ENCODE data around the gene TNFAIP8L3.

TNFAIP8L3 gene

DNA sequence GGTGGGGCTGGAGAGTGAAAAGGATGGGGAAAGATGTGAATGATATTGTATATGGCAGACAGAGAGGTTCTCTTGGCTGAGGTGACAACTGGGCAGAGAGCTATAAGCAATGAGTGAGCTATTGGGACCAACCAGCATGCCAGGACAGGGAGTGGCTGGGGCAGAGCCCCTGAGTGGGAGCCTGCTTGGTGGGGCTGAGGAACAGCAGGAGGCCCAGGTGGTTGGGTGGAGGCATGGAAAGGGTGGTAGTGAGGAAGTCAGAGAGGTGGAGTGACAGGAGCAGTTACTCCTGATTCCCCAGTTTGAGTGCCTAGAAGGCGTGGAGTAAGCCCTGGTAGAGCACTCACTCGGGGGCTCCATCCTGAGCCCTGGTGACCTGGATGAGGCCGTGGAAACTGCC is 15.5 kb upstream of the TNFAIP8L3 start:
- TF ChIP-seq, protein P1, sequence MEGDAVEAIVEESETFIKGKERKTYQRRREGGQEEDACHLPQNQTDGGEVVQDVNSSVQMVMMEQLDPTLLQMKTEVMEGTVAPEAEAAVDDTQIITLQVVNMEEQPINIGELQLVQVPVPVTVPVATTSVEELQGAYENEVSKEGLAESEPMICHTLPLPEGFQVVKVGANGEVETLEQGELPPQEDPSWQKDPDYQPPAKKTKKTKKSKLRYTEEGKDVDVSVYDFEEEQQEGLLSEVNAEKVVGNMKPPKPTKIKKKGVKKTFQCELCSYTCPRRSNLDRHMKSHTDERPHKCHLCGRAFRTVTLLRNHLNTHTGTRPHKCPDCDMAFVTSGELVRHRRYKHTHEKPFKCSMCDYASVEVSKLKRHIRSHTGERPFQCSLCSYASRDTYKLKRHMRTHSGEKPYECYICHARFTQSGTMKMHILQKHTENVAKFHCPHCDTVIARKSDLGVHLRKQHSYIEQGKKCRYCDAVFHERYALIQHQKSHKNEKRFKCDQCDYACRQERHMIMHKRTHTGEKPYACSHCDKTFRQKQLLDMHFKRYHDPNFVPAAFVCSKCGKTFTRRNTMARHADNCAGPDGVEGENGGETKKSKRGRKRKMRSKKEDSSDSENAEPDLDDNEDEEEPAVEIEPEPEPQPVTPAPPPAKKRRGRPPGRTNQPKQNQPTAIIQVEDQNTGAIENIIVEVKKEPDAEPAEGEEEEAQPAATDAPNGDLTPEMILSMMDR (IDR thresholded peaks at IDR 0.05; ENCODE audit: borderline replicate concordance, extremely low read depth, low read length, poor library complexity, severe bottlenecking) = no peak
- no peak for TF ChIP-seq EZH2 (IDR thresholded peaks at IDR 0.05; ENCODE audit: borderline replicate concordance, low read depth, low read length, severe bottlenecking)

DNA sequence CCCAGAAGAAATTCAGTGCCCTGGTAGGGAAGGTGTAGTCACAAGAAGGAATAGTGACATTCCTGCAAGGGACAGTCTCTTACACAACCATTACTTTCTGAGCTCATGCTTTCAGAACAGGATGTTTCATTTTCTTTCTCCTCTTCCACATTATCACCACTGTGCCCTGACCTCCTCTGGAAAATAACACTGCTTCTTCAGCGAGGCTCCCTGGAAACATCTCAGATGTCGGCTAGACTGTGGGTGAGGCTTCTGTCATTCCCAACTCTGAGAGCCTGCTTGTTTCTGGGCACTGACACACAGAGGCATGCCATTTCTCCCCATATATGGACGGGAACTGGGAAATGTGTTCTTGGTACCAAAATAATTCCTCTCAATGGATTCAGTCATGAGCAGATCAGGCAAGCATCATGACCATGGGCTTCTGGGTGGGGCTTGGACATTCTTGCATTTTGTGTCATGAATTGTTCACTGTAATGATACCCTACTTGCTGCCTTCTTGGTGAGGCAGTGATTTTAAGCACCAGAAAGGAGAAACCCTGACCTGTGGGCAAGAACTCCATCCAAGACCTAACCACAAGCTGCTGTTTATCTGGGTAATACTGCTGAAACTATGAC is 14.3 kb upstream of the TNFAIP8L3 start:
- DNase-seq (no peak), ATAC-seq (ENCODE audit: insufficient read depth, low read depth) (no peak)
- H2AFZ ChIP-seq (ENCODE audit: low read depth, low read length) = no peak overlapping the region
- no peaks in the 10 kb centered on the region for H3K4me1 ChIP-seq (ENCODE audit: insufficient read depth, low read length)
- H3K4me3 ChIP-seq (ENCODE audit: low read depth in 1 of 2, low read length in 2 of 2) = no peak overlapping the region
- no peaks in the 10 kb centered on the region for H3K27me3 ChIP-seq (ENCODE audit: insufficient read depth, low read length, poor library complexity)
- H3K9me3 ChIP-seq (ENCODE audit: insufficient read depth, low read length, severe bottlenecking) = no peaks in the 10 kb centered on the region
- TF ChIP-seq, protein P1 (IDR thresholded peaks at IDR 0.05; ENCODE audit: borderline replicate concordance, extremely low read depth, low read length, poor library complexity, severe bottlenecking) = no peak
- TF ChIP-seq EZH2 (IDR thresholded peaks at IDR 0.05; ENCODE audit: borderline replicate concordance, low read depth, low read length, severe bottlenecking) = no peak
- no peaks in the 10 kb centered on the region for H4K20me1 ChIP-seq (ENCODE audit: insufficient read depth, low read length)
- H3K79me2 ChIP-seq (ENCODE audit: insufficient read depth, low read length) = no peaks in the 10 kb centered on the region
- H3K9ac ChIP-seq (ENCODE audit: low read depth, low read length) = no peak overlapping the region
- no peak overlapping the region for H3K4me2 ChIP-seq (ENCODE audit: insufficient read depth, low read length)
- H3K27ac ChIP-seq (ENCODE audit: low read length) = no peak overlapping the region
- no peaks in the 10 kb centered on the region for H3K36me3 ChIP-seq (ENCODE audit: insufficient read depth, low read length)

More for the DNA sequence above, 15.5 kb upstream of the TNFAIP8L3 start:
- DNase-seq (no peak), ATAC-seq (ENCODE audit: insufficient read depth, low read depth) (no peak)
- Histone ChIP-seq H4K20me1 (ENCODE audit: insufficient read depth, low read length) (no peaks in the 10 kb centered on the region), H3K9me3 (ENCODE audit: insufficient read depth, low read length, severe bottlenecking) (no peaks in the 10 kb centered on the region), H3K27ac (ENCODE audit: low read length) (no peak overlapping the region), H3K4me3 (ENCODE audit: low read depth in 1 of 2, low read length in 2 of 2) (no peak overlapping the region), H3K9ac (ENCODE audit: low read depth, low read length) (no peak overlapping the region), H3K4me2 (ENCODE audit: insufficient read depth, low read length) (no peak overlapping the region), H3K36me3 (ENCODE audit: insufficient read depth, low read length) (no peaks in the 10 kb centered on the region), H3K27me3 (ENCODE audit: insufficient read depth, low read length, poor library complexity) (no peaks in the 10 kb centered on the region), H3K79me2 (ENCODE audit: insufficient read depth, low read length) (no peaks in the 10 kb centered on the region), H3K4me1 (ENCODE audit: insufficient read depth, low read length) (no peaks in the 10 kb centered on the region), H2AFZ (ENCODE audit: low read depth, low read length) (no peak overlapping the region)

DNA sequence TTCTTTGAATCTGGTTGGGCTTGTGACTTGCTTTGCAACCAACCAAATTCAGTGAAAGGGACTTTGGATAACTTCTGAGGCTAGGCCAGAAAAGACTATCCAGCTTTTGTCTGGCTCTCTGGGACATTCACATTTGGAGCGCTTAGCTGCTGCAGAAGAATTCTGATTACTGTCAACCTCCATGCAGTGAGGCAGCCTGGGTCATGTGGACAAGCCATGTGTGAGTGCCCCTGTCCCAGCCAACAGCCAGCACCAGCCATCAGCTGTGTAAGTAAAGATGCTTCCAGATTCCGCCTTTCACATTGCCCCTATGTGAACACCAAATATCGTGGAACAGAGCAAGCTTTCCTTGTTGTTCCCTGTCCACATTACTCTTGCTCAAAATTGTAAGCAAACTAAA is 12.9 kb upstream of the TNFAIP8L3 start:
- Histone ChIP-seq H4K20me1 (ENCODE audit: insufficient read depth, low read length) (no peaks in the 10 kb centered on the region), H3K36me3 (ENCODE audit: insufficient read depth, low read length) (no peaks in the 10 kb centered on the region), H2AFZ (ENCODE audit: low read depth, low read length) (no peak overlapping the region), H3K79me2 (ENCODE audit: insufficient read depth, low read length) (no peaks in the 10 kb centered on the region), H3K9ac (ENCODE audit: low read depth, low read length) (no peak overlapping the region), H3K4me1 (ENCODE audit: insufficient read depth, low read length) (no peaks in the 10 kb centered on the region), H3K27me3 (ENCODE audit: insufficient read depth, low read length, poor library complexity) (no peaks in the 10 kb centered on the region), H3K27ac (ENCODE audit: low read length) (no peak overlapping the region), H3K4me3 (ENCODE audit: low read depth in 1 of 2, low read length in 2 of 2) (no peak overlapping the region), H3K4me2 (ENCODE audit: insufficient read depth, low read length) (no peak overlapping the region), H3K9me3 (ENCODE audit: insufficient read depth, low read length, severe bottlenecking) (no peaks in the 10 kb centered on the region)
- DNase-seq (no peak), ATAC-seq (ENCODE audit: insufficient read depth, low read depth) (no peak)
- TF ChIP-seq EZH2 (IDR thresholded peaks at IDR 0.05; ENCODE audit: borderline replicate concordance, low read depth, low read length, severe bottlenecking) = no peak
- TF ChIP-seq, protein P1 (IDR thresholded peaks at IDR 0.05; ENCODE audit: borderline replicate concordance, extremely low read depth, low read length, poor library complexity, severe bottlenecking) = no peak
